Measurements from ENCODE around the gene NOL12.
"Not testable (repeated sequence)": the region's sequence is repeated elsewhere in the genome, so short reads cannot be mapped to it uniquely, and the experiment has no call there.

NOL12 gene

GRCh38 chr22:37713761-37714160 is 27.6 kb downstream of the NOL12 start:
- DNase-seq (ENCODE audit: low spot score): no peak

- no peak for DNase-seq (ENCODE audit: low spot score)
Measured at GRCh38 chr22:37714634-37715033, 28.5 kb downstream of the NOL12 start.

DNA sequence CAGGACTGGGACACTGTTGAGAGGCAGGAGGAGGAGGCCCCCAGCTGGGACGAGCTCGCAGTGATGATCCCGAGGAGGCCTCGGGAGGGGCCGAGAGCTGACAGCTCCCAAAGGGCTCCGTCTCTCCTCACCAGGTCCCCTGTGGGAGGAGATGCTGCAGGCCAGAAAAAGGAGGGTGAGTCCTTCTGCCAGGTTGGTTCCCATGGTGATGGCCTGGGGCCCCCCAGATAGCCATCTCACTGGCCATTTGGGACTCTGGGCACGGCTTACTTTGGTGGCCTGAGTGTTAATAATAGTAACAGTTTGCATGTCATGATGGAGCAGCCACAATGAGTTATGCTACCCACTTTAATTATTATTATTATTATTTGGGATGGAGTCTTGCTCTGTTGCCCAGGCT is 29.6 kb downstream of the NOL12 start:
- no peak for DNase-seq (ENCODE audit: low spot score)

- DNase-seq (ENCODE audit: low spot score): no peak
Measured at GRCh38 chr22:37716708-37717107, 30.6 kb downstream of the NOL12 start.

- not testable (repeated sequence) for DNase-seq (ENCODE audit: low spot score)
Measured at GRCh38 chr22:37717235-37717634, 31.1 kb downstream of the NOL12 start.

DNA sequence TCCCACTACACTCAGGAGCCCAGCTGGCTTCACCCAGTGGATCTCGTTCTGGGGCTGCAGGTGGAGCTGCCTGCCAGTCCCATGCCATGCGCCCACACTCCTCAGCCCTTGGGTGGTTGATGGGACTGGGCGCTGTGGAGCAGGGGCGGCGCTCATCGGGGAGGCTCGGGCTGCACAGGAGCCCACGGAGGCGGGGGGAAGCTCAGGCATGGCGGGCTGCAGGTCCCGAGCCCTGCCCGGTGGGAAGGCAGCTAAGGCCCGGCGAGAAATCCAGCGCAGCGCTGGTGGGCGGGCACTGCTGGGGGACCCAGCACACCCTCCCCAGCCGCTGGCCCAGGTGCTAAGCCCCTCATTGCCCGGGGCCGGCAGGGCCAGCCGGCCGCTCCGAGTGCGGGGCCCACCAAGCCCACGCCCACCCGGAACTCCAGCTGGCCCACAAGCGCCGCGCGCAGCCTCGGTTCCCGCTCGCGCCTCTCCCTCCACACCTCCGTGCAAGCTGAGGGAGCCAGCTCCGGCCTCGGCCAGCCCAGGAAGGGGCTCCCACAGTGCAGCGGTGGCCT is 31.7 kb downstream of the NOL12 start:
- not testable (repeated sequence) for DNase-seq (ENCODE audit: low spot score)

DNA sequence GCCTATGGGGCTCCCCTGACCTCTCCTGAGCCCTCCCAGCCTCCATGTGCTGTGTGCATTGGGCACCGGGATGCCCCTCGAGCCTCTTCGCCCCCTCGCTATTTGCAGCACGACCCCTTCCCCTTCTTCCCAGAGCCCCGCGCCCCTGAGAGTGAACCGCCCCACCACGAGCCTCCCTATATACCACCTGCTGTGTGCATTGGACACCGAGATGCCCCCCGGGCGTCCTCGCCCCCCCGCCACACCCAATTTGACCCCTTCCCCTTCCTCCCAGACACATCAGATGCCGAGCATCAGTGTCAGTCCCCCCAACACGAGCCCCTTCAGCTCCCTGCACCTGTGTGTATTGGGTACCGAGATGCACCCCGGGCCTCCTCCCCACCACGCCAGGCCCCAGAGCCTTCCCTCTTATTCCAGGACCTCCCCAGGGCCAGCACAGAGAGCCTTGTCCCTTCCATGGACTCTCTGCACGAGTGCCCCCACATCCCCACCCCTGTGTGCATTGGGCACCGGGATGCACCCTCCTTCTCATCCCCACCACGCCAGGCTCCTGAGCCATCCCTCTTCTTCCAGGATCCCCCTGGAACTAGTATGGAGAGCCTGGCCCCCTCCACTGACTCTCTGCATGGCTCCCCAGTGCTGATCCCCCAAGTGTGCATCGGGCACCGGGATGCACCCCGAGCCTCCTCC is 39.6 kb downstream of the NOL12 start:
- DNase-seq (ENCODE audit: low spot score): no peak

DNA sequence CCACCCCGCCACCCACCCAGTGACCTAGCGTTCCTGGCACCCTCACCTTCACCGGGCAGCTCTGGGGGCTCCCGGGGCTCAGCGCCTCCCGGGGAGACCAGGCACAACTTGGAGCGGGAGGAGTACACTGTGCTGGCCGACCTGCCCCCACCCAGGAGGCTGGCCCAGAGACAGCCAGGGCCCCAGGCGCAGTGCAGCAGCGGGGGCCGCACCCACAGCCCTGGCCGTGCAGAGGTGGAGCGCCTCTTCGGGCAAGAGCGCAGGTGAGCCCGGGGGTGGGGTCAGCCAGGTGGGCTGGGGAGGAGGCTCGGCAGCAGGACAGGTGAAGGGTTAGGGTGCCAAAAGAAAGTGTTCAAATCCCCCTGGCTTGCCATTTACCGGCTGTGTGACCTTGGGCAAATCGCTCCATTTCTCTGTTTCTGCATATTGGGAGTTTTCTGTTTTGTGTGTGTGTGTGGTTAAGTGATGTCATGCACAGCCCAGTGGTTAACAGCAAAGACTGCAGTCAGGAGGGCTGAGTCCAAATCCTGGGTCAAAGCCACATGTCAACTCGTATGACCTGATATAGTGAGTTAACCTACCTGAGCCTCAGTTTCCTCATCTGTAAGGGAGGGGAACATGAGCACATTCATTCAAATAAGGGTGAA is 40.2 kb downstream of the NOL12 start:
- DNase-seq (ENCODE audit: low spot score): no peak

GRCh38 chr22:37728620-37729019 is 42.5 kb downstream of the NOL12 start:
- no peak for DNase-seq (ENCODE audit: low spot score)

GRCh38 chr22:37731804-37732471 is 45.8 kb downstream of the NOL12 start:
- no peak for DNase-seq (ENCODE audit: low spot score)

DNA sequence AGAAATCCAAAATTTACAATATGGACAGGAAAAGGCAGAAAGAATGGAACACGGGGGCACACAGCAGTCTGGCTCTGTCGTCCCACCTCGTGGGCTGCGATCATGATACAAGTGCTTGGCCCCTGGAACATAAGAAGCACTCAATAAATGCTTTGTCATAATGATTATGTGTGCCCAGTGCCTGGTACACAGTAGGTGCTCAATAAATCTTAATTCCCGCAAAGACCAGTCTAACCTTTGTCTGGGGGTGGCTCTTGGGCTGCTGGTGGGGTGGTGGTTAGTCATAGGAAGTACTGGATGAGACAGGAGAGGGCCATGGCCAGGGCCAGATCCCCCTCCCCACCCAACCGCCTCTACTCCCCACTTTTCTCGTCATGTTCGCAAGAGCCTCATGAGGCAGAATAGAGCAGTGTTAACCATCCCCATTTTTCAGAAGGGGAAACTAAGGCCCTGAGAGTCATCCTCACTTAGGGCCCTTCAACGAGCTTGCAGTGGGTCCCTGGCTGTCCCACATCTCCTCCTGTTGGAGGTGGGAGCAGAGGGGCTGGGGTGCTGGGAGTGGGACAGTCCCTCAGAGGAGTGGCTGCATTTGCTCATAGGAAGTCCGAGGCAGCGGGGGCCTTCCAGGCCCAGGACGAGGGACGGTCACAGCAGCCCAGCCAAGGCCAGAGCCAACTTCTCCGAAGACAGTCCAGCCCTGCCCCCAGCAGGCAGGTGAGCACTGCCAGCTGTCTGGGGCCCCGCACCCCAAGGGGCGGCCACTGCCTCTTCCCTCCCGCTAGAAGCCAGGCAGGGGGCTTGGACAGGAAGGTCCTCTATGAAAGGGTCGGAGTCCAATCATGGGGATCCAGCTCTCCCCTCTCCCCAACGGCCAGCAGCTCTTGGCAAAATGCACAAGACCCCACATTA is 46.8 kb downstream of the NOL12 start:
- no peak for DNase-seq (ENCODE audit: low spot score)

GRCh38 chr22:37733625-37734401 is 47.7 kb downstream of the NOL12 start:
- no peak for DNase-seq (ENCODE audit: low spot score)

GRCh38 chr22:37734402-37734700 is 48.2 kb downstream of the NOL12 start:
- DNase-seq (ENCODE audit: low spot score): no peak

DNA sequence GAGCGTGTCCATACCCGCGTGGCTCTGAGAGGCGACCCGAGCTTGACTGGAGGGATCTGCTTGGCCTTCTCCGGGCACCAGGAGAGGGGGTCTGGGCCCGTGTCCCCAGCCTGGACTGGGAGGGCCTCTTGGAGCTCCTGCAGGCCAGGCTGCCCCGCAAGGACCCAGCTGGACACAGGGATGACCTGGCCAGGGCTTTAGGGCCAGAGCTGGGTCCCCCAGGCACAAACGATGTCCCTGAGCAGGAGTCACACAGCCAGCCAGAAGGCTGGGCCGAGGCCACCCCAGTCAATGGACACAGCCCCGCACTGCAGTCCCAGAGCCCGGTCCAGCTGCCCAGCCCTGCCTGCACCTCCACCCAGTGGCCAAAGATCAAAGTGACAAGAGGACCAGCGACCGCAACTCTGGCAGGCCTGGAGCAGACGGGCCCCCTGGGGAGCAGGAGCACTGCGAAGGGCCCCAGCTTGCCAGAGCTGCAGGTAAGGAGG is 48.9 kb downstream of the NOL12 start:
- peak; percentile 27 for DNase-seq (ENCODE audit: low spot score)

- DNase-seq (ENCODE audit: low spot score): no peak
Measured at GRCh38 chr22:37739035-37739434, 52.9 kb downstream of the NOL12 start.

GRCh38 chr22:37739611-37740049 is 53.5 kb downstream of the NOL12 start:
- no peak for DNase-seq (ENCODE audit: low spot score)

- no peak for DNase-seq (ENCODE audit: low spot score)
Measured at GRCh38 chr22:37740455-37741311, 54.5 kb downstream of the NOL12 start.

DNA sequence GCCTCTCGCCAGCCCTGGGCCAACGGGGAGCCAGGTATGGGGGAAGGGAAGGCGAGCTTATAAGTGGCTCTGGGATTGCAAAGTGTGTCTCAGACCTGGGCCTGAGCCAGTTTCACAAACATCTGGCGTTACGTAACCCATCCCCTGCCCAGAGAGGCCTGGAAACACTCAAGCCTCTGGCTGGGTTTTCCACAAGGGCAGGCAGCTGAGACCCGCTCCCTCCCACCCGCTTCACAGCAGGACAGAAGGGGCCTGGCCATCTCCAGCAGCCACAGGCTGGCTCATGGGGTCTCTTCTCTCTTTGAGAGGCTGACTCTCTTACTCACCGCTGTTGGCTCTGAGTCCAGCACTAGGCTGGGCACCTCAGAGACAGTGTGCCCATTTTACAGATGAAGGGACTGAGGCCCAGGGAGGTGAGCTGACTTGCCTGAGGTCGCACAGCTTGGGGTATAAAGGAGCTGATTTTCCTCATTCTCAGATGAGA is 55.2 kb downstream of the NOL12 start:
- no peak for DNase-seq (ENCODE audit: low spot score)

- DNase-seq (ENCODE audit: low spot score): no peak
Measured at GRCh38 chr22:37742376-37743171, 56.4 kb downstream of the NOL12 start.
